Chondrocyte (in vitro differentiated cells): Measurements from ENCODE around the gene COL8A1. TPM values are rescaled to one million over a fixed set of nuclear protein-coding genes. Genes with fewer than 3 reads are reported as not detected.

ENCODE experiments used
- DNase-seq: peaks from one replicate; pipeline ENCODE4 v3.0.0; 2021; ENCODE audit warnings: mixed read lengths, low spot score
- H3K27ac Mint-ChIP-seq: one replicate; pipeline ENCODE4 v1.8.0; 2021; ENCODE audit warnings: mild to moderate bottlenecking, moderate library complexity, mixed read lengths; ENCODE audit not compliant: unreplicated experiment
- H3K27me3 Mint-ChIP-seq: 2 replicates; pipeline ENCODE4 v1.8.0; 2021; ENCODE audit warnings: low read depth, mixed read lengths
- H3K36me3 Mint-ChIP-seq: 2 replicates; pipeline ENCODE4 v1.8.0; 2021; ENCODE audit warnings: low read depth, mixed read lengths
- H3K4me1 Mint-ChIP-seq: 2 replicates; pipeline ENCODE4 v1.8.0; 2021; ENCODE audit warnings: low read depth, mild to moderate bottlenecking, mixed read lengths
- H3K4me3 Mint-ChIP-seq: one replicate; pipeline ENCODE4 v1.8.0; 2021; ENCODE audit warnings: mild to moderate bottlenecking, moderate library complexity, mixed read lengths; ENCODE audit not compliant: unreplicated experiment
- H3K9me3 Mint-ChIP-seq: 2 replicates; pipeline ENCODE4 v1.8.0; 2021; ENCODE audit warnings: low read depth, mixed read lengths
- CTCF ChIP-seq: fragments of 200-600 bp; sonication (generic); IDR thresholded peaks from 2 replicates; pipeline ENCODE4 v1.5.0; 2021; ENCODE audit warnings: antibody characterized with exemption, mild to moderate bottlenecking, moderate library complexity
- total RNA-seq: library from RNA; stranded (reverse); gene quantifications from 3 replicates; pipeline ENCODE4 v1.2.1, GENCODE V29; 2021

Gene COL8A1
- total RNA-seq, 1 donor from 2014 or later = 2,343 TPM

GRCh38 chr3:99780749-99781148, 142.4 kb downstream of the COL8A1 start:
- Mint-ChIP-seq H3K36me3 (peaks cover 31% of the 10 kb centered on the region), H3K9me3 (no peaks in the 10 kb centered on the region), H3K4me1 (peaks cover 89% of the 10 kb centered on the region), H3K4me3 (no peak overlapping the region), H3K27me3 (no peaks in the 10 kb centered on the region), H3K27ac (peak overlapping the region; percentile 49)
- no peak for DNase-seq
- TF ChIP-seq CTCF = no peak

GRCh38 chr3:99781761-99782160, 143.4 kb downstream of the COL8A1 start:
- DNase-seq = no peak
- peaks cover 88% of the 10 kb centered on the region for H3K4me1 Mint-ChIP-seq
- H3K4me3 Mint-ChIP-seq = no peak overlapping the region
- no peaks in the 10 kb centered on the region for H3K27me3 Mint-ChIP-seq
- peak overlapping the region; percentile 47 for H3K27ac Mint-ChIP-seq
- no peak for TF ChIP-seq CTCF
- peaks cover 29% of the 10 kb centered on the region for H3K36me3 Mint-ChIP-seq
- no peaks in the 10 kb centered on the region for H3K9me3 Mint-ChIP-seq

GRCh38 chr3:99783011-99783573, 144.7 kb downstream of the COL8A1 start:
- peak; percentile 10 for TF ChIP-seq CTCF
- peak overlapping the region; percentile 86 for H3K27ac Mint-ChIP-seq
- no peaks in the 10 kb centered on the region for H3K9me3 Mint-ChIP-seq
- no peak for DNase-seq
- peaks cover 32% of the 10 kb centered on the region for H3K36me3 Mint-ChIP-seq
- H3K27me3 Mint-ChIP-seq = no peaks in the 10 kb centered on the region
- H3K4me3 Mint-ChIP-seq = no peak overlapping the region
- H3K4me1 Mint-ChIP-seq = peaks cover 86% of the 10 kb centered on the region

GRCh38 chr3:99789011-99789721, 150.8 kb downstream of the COL8A1 start:
- no peaks in the 10 kb centered on the region for H3K9me3 Mint-ChIP-seq
- no peak overlapping the region for H3K4me3 Mint-ChIP-seq
- H3K4me1 Mint-ChIP-seq = peaks cover 82% of the 10 kb centered on the region
- peaks cover 44% of the 10 kb centered on the region for H3K36me3 Mint-ChIP-seq
- peak overlapping the region; percentile 90 for H3K27ac Mint-ChIP-seq
- peak; percentile 82 for TF ChIP-seq CTCF
- no peak for DNase-seq
- no peaks in the 10 kb centered on the region for H3K27me3 Mint-ChIP-seq

- H3K27ac Mint-ChIP-seq = peak overlapping the region; percentile 76
- no peak for TF ChIP-seq CTCF
- no peak overlapping the region for H3K4me3 Mint-ChIP-seq
- DNase-seq = no peak
- H3K27me3 Mint-ChIP-seq = no peaks in the 10 kb centered on the region
- no peaks in the 10 kb centered on the region for H3K9me3 Mint-ChIP-seq
- peaks cover 48% of the 10 kb centered on the region for H3K4me1 Mint-ChIP-seq
- peaks cover 48% of the 10 kb centered on the region for H3K36me3 Mint-ChIP-seq
Observed at GRCh38 chr3:99794485-99794884, 156.1 kb downstream of the COL8A1 start.
